Uterus (tissue), 4 donors: Measurements from ENCODE around the gene SMAP1. TPM values are rescaled to one million over a fixed set of nuclear protein-coding genes. Genes with fewer than 3 reads are reported as not detected.

Experiments used
- DNase-seq, 2 donors: peaks; one replicate each; pipeline ENCODE4 v3.0.0-alpha.2; 2019 to 2020
- H3K27ac ChIP-seq, 2 donors: fragments of 200-600 bp; sonication (generic); 1 replicate in 1 of 2; 2 replicates in 1 of 2; pipeline ENCODE4 v1.5.1; 2016 to 2018
- H3K27me3 ChIP-seq, 2 donors: fragments of 200-600 bp; sonication (generic); one replicate each; pipeline ENCODE4 v1.5.1; 2018 to 2019; ENCODE audit warnings: control low read depth in 1 of 2
- H3K36me3 ChIP-seq, 2 donors: fragments of 200-600 bp; sonication (generic); one replicate each; pipeline ENCODE4 v1.5.1; 2019; ENCODE audit warnings: control low read depth in 1 of 2
- H3K4me1 ChIP-seq, 2 donors: fragments of 200-600 bp; sonication (generic); one replicate each; pipeline ENCODE4 v1.5.1; 2018 to 2019; ENCODE audit warnings: control low read depth in 1 of 2
- H3K4me3 ChIP-seq, 2 donors: fragments of 200-600 bp; sonication (generic); 1 replicate in 1 of 2; 2 replicates in 1 of 2; pipeline ENCODE4 v1.5.1; 2018 to 2019; ENCODE audit warnings: mild to moderate bottlenecking in 1 of 2
- H3K9me3 ChIP-seq, 2 donors: fragments of 200-600 bp; sonication (generic); one replicate each; pipeline ENCODE4 v1.5.1; 2019; ENCODE audit warnings: control low read depth in 1 of 2
- CTCF ChIP-seq, 4 experiments: fragments of 200-600 bp in 2 of 4; fragments of 450-650 bp in 2 of 4; sonication (generic) in 2 of 4; IDR thresholded peaks; one replicate each; pipeline ENCODE4 v1.5.1; 2016 to 2019; ENCODE audit warnings: antibody characterized with exemption in 4 of 4, mild to moderate bottlenecking in 2 of 4, moderate library complexity in 1 of 4
- POLR2A ChIP-seq, 2 donors: fragments of 450-650 bp; IDR thresholded peaks; one replicate each; pipeline ENCODE4 v1.6.1; 2016; ENCODE audit warnings: antibody characterized with exemption in 2 of 2, mild to moderate bottlenecking in 1 of 2, moderate library complexity in 1 of 2
- intact Hi-C: fragments of 100-400 bp; cut with DNase I; formaldehyde crosslinking; loops from one replicate; pipeline ENCODE4 v1.15.1; 2023; ENCODE audit warnings: low total_unique reads
- total RNA-seq, 4 donors: library from RNA; depleted of rRNA in 3 of 4; stranded (reverse); fragments of >200 nt in 3 of 4; gene quantifications; one replicate each; pipeline versions ENCODE4 v1.1.0 to v1.2.4, GENCODE V29; 2014 to 2023
- donor health status: DM: yes; HTN: yes; CAD: no.

Gene SMAP1
- total RNA-seq, 4 donors from 2014 or later: 14.1 to 27.4 (median 22.7) TPM

- Histone ChIP-seq H3K9me3 (no peaks in the 10 kb centered on the region), H3K27me3 (no peaks in the 10 kb centered on the region), H3K4me1 (no peaks in the 10 kb centered on the region), H3K4me3 (no peak overlapping the region), H3K36me3 (no peaks in the 10 kb centered on the region), H3K27ac (no peak overlapping the region)
- no peak for DNase-seq
- intact Hi-C loops: no loop called here
- TF ChIP-seq POLR2A (IDR thresholded peaks at IDR 0.05) (no peak), CTCF (IDR thresholded peaks at IDR 0.05) (no peak)
These were observed 153.1 kb downstream of the SMAP1 start for GRCh38 chr6:70820778-70821177.

GRCh38 chr6:70821751-70822150, 154.1 kb downstream of the SMAP1 start:
- H3K4me1 ChIP-seq: no peaks in the 10 kb centered on the region
- no peak for DNase-seq
- H3K27me3 ChIP-seq: no peaks in the 10 kb centered on the region
- no peaks in the 10 kb centered on the region for H3K9me3 ChIP-seq
- H3K4me3 ChIP-seq: no peak overlapping the region
- H3K36me3 ChIP-seq: no peaks in the 10 kb centered on the region
- H3K27ac ChIP-seq: no peak overlapping the region
- intact Hi-C loops: no loop called here
- TF ChIP-seq CTCF (IDR thresholded peaks at IDR 0.05) (no peak), POLR2A (IDR thresholded peaks at IDR 0.05) (no peak)

DNA sequence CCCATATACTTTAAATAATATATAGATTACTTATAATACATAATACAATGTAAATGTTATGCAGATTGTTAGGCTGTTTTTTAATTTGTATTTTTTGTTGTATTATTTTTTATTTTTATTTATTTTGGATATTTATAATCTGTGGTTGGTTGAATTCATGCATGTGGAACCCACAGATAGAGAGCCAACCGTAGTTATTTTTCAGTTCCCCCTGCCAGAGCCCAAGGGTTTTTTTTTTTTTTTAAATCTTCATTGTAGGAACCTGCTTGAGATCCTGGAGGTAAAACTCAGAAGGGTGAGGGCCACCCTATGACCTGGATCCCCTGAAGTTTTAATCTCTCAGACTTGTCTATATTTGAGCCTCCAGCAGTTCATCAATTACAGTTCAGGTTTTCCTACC, 156.0 kb downstream of the SMAP1 start:
- Histone ChIP-seq H3K27me3 (no peaks in the 10 kb centered on the region), H3K36me3 (no peaks in the 10 kb centered on the region), H3K4me1 (no peaks in the 10 kb centered on the region), H3K4me3 (no peak overlapping the region), H3K27ac (no peak overlapping the region), H3K9me3 (no peaks in the 10 kb centered on the region)
- DNase-seq: no peak
- TF ChIP-seq POLR2A (IDR thresholded peaks at IDR 0.05): no peak
- TF ChIP-seq CTCF (IDR thresholded peaks at IDR 0.05): no peak
- intact Hi-C loops: no loop called here

DNA sequence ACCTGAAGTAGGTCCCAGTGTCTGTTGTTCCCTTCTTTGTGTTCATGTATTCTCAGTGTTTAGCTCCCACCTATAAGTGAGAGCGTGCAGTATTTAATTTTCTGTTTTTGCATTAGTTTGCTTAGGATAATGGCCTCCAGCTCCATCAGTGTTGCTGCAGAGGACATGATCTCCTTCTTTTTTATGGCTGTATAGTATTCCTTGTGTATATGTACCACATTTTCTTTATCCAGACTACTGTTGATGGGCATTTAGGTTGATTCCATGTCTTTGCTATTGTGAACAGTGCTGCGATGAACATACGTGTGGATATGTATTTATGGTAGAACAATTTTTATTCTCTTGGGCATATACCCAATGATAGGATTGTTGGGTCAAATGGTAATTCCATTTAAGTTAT, 163.7 kb downstream of the SMAP1 start:
- Histone ChIP-seq H3K4me3 (no peak overlapping the region), H3K4me1 (no peaks in the 10 kb centered on the region), H3K9me3 (no peaks in the 10 kb centered on the region), H3K27me3 (no peaks in the 10 kb centered on the region), H3K27ac (no peak overlapping the region), H3K36me3 (no peaks in the 10 kb centered on the region)
- intact Hi-C loops: no loop called here
- no peak for DNase-seq
- no peak for TF ChIP-seq CTCF (IDR thresholded peaks at IDR 0.05)

DNA sequence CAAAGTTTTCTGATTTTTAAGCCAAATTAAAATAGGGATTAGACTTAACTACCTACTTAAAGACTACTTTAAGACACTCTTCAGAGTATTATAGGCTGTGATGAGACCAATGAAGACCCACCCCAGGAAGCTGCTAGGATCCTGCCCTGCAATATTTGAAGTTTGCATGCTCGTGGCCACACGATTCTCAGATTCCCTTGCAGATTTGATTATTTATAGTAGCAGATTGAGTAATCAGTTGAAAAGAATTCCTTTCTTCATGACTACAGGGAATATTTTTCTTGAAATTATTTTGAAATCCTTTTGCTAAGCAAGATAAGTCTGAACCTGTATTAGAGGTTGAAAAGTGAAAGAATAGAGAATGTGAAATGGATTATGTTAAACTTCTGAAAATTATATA, 166.8 kb downstream of the SMAP1 start:
- no peak for DNase-seq
- TF ChIP-seq POLR2A (IDR thresholded peaks at IDR 0.05) (no peak), CTCF (IDR thresholded peaks at IDR 0.05) (no peak)
- Histone ChIP-seq H3K9me3 (no peaks in the 10 kb centered on the region), H3K27ac (no peak overlapping the region), H3K4me3 (no peak overlapping the region), H3K36me3 (no peaks in the 10 kb centered on the region), H3K27me3 (no peaks in the 10 kb centered on the region), H3K4me1 (no peaks in the 10 kb centered on the region)
- intact Hi-C loops: no loop called here
